NT2/D1 (cell line): ENCODE results near the gene SFXN5.

Experiments used
- SUZ12 ChIP-seq: IDR thresholded peaks from 2 replicates; pipeline ENCODE4 v1.6.1; 2011; ENCODE audit not compliant: insufficient read length, insufficient read depth; ENCODE audit errors: extremely low read depth
- YY1 ChIP-seq: IDR thresholded peaks from 2 replicates; pipeline ENCODE4 v1.6.1; 2011; ENCODE audit not compliant: insufficient read length, insufficient read depth

DNA sequence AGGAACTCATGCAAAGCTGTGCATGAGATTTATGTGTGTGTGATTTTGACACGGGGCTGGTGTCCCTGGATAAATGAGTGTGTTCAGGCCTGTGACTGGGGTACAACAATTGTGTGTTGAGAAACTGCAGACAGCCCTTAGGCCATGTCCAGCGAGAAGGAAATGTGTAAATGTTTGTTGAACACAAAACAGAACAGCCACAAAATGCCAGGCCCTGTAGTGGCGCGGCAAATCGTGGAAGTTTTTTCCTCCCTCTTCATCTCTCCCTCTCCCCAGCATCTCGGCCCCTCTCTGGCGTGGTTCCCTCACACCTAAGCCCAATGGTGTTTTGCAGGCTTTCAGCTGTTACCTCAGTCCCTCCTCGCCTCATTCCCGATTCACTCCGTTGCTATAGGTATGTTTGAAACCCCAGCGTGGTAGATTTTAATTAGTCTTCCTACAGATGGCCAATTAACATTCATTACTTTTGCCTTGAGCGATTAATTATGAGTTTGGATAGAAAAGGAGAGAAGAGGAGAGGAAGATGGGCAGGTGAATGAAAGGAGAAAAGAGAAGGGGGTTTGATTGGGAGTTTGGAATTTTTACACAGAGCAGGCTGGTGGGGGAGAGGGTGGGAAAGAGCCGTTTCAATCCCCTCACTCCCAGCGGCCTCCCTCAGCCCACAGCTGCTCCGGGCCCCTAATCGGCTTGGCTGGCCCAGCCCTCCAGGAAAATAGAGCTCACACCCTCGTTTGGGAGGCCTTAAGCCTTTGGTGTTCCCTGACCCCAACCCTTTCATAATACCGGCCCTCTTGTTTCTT is 173.5 kb downstream of the SFXN5 start:
- TF ChIP-seq YY1 (no peak), SUZ12 (no peak)
